ENCODE results near the gene BCAS3.
"Not testable (repeated sequence)": the region's sequence is repeated elsewhere in the genome, so short reads cannot be mapped to it uniquely, and the experiment has no call there.

BCAS3 gene

GRCh38 chr17:60888812-60889709 lies 211.4 kb downstream of the BCAS3 start:
- no peak for FAIRE-seq

- FAIRE-seq = no peak
Measured at GRCh38 chr17:60891149-60891548, 213.5 kb downstream of the BCAS3 start.

GRCh38 chr17:60893475-60893874 lies 215.8 kb downstream of the BCAS3 start:
- no peak for FAIRE-seq

GRCh38 chr17:60896996-60897395 lies 219.3 kb downstream of the BCAS3 start:
- FAIRE-seq = no peak

- FAIRE-seq = no peak
Measured at GRCh38 chr17:60899115-60899514, 221.5 kb downstream of the BCAS3 start.

- no peak for FAIRE-seq
Measured at GRCh38 chr17:60900688-60901087, 223.0 kb downstream of the BCAS3 start.

- FAIRE-seq = no peak
Measured at GRCh38 chr17:60901242-60901641, 223.6 kb downstream of the BCAS3 start.

- FAIRE-seq = no peak
Measured at GRCh38 chr17:60901806-60902205, 224.2 kb downstream of the BCAS3 start.

GRCh38 chr17:60902399-60902798 lies 224.7 kb downstream of the BCAS3 start:
- FAIRE-seq = no peak

- FAIRE-seq = no peak
Measured at GRCh38 chr17:60904582-60904981, 226.9 kb downstream of the BCAS3 start.

- no peak for FAIRE-seq
Measured at GRCh38 chr17:60905709-60906108, 228.1 kb downstream of the BCAS3 start.

- FAIRE-seq = no peak
Measured at GRCh38 chr17:60908324-60908723, 230.7 kb downstream of the BCAS3 start.

GRCh38 chr17:60909405-60909804 lies 231.8 kb downstream of the BCAS3 start:
- no peak for FAIRE-seq

- FAIRE-seq = no peak
Measured at GRCh38 chr17:60910415-60910814, 232.8 kb downstream of the BCAS3 start.

- no peak for FAIRE-seq
Measured at GRCh38 chr17:60914078-60914477, 236.4 kb downstream of the BCAS3 start.

- FAIRE-seq = no peak
Measured at GRCh38 chr17:60916043-60916442, 238.4 kb downstream of the BCAS3 start.

GRCh38 chr17:60920107-60920506 lies 242.5 kb downstream of the BCAS3 start:
- peak; percentile 91 for FAIRE-seq

- FAIRE-seq = no peak
Measured at GRCh38 chr17:60923000-60923399, 245.3 kb downstream of the BCAS3 start.

- FAIRE-seq = peak; percentile 81
Measured at GRCh38 chr17:60926466-60927183, 249.0 kb downstream of the BCAS3 start.

- no peak for FAIRE-seq
Measured at GRCh38 chr17:60933739-60934138, 256.1 kb downstream of the BCAS3 start.

- no peak for FAIRE-seq
Measured at GRCh38 chr17:60934723-60935122, 257.1 kb downstream of the BCAS3 start.

- FAIRE-seq = not testable (repeated sequence)
Measured at GRCh38 chr17:60935991-60936390, 258.3 kb downstream of the BCAS3 start.

GRCh38 chr17:60939318-60939717 lies 261.7 kb downstream of the BCAS3 start:
- FAIRE-seq = no peak

GRCh38 chr17:60941028-60941427 lies 263.4 kb downstream of the BCAS3 start:
- FAIRE-seq = no peak

All from islet of Langerhans (tissue), 1 donor.